Stimulated activated CD4-positive, alpha-beta T cell treated with anti-CD3 and anti-CD28 coated beads, Interleukin-1b, Interleukin-23, amount 100 ng/mL, for 48 hours (primary cell): Measurements from ENCODE around the gene ITIH3.

ENCODE experiments used
- DNase-seq: peaks from one replicate; pipeline ENCODE4 v3.0.0-alpha.2; 2020

Gene ITIH3

GRCh38 chr3:52779011-52779836 lies 15.4 kb upstream of the ITIH3 start:
- DNase-seq: no peak

GRCh38 chr3:52779837-52780585 lies 14.6 kb upstream of the ITIH3 start:
- DNase-seq: no peak

- no peak for DNase-seq
These were observed 12.9 kb upstream of the ITIH3 start for GRCh38 chr3:52781741-52782140.

GRCh38 chr3:52782412-52783210 lies 12.0 kb upstream of the ITIH3 start:
- no peak for DNase-seq

- no peak for DNase-seq
These were observed 11.4 kb upstream of the ITIH3 start for GRCh38 chr3:52783211-52783555.

GRCh38 chr3:52784021-52784621 lies 10.5 kb upstream of the ITIH3 start:
- no peak for DNase-seq

GRCh38 chr3:52784931-52785590 lies 9.5 kb upstream of the ITIH3 start:
- DNase-seq: no peak

GRCh38 chr3:52786330-52787215 lies 8.0 kb upstream of the ITIH3 start:
- DNase-seq: no peak

- no peak for DNase-seq
These were observed 7.3 kb upstream of the ITIH3 start for GRCh38 chr3:52787246-52787645.

GRCh38 chr3:52787672-52788625 lies 6.6 kb upstream of the ITIH3 start:
- no peak for DNase-seq

GRCh38 chr3:52788890-52789745 lies 5.5 kb upstream of the ITIH3 start:
- DNase-seq: no peak

GRCh38 chr3:52789746-52790040 lies 4.9 kb upstream of the ITIH3 start:
- no peak for DNase-seq

- DNase-seq: no peak
These were observed 4.3 kb upstream of the ITIH3 start for GRCh38 chr3:52790337-52790736.

GRCh38 chr3:52790741-52791140 lies 3.9 kb upstream of the ITIH3 start:
- DNase-seq: no peak

- no peak for DNase-seq
These were observed 3.2 kb upstream of the ITIH3 start for GRCh38 chr3:52791366-52791765.

GRCh38 chr3:52791928-52792327 lies 2.7 kb upstream of the ITIH3 start:
- no peak for DNase-seq

- no peak for DNase-seq
These were observed 2.2 kb upstream of the ITIH3 start for GRCh38 chr3:52792413-52792812.

GRCh38 chr3:52792961-52793695 lies 1.5 kb upstream of the ITIH3 start:
- no peak for DNase-seq
